IPS-11a (cell line): ENCODE measurements around the gene TMEM18.

Experiments used
- H3K4me3 ChIP-seq: one replicate; pipeline ENCODE4 v1.5.1; 2013; ENCODE audit warnings: low read depth, low read length, control low read depth

TMEM18 gene

DNA sequence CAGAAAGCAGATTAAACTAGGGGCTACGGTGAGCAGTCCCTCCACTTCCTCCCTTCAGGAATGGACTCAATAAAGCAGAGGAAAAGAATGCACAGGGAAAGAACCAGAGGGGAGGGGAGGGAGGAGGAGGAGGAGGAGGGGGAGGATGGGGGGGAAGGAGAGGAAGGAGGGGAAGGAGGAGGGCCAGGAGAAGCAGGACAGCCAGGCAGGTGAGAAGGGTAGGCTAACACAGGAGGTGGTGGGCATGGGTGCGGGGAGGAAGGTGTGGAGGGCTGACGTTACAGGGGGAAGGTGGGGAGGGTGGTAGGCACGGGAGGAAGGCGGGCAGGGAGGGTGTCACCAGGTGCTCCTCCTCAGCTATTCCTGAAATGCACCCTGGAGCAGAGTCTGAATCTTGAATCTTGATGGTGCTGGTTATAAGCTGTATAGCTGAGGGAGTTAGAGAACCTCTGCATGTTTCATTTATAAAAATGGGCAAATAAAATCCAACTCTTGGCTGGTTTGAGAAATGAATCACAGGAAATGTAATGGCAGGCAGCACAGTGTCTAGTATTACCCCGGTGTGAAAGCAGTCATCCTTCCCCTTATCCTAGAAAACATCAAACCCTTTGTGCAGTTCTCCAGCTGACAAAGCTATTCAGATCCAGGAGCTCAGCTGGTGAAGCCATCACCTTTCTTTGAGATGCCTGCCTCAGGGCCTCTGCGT lies 3.4 kb downstream of the TMEM18 start:
- no peak overlapping the region for H3K4me3 ChIP-seq

- no peak overlapping the region for H3K4me3 ChIP-seq
Observed at GRCh38 chr2:673016-673415, 4.2 kb downstream of the TMEM18 start.

DNA sequence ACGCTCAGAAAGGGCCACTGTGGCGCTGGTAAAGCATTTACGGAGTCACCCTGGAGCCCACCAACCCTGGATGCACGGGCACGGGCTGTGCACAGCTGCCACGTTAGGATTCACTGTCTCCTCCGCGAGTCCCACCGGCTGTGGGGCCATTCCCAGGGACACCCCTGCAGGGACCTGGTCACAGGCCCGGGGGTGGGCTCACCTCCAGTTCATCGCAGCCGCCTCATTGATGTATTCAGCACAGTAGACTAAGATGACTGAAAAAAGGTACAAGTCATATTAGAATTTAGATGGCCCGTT lies 4.7 kb downstream of the TMEM18 start:
- H3K4me3 ChIP-seq: no peak overlapping the region

- no peak overlapping the region for H3K4me3 ChIP-seq
Observed at GRCh38 chr2:671787-672605, 5.2 kb downstream of the TMEM18 start.

DNA sequence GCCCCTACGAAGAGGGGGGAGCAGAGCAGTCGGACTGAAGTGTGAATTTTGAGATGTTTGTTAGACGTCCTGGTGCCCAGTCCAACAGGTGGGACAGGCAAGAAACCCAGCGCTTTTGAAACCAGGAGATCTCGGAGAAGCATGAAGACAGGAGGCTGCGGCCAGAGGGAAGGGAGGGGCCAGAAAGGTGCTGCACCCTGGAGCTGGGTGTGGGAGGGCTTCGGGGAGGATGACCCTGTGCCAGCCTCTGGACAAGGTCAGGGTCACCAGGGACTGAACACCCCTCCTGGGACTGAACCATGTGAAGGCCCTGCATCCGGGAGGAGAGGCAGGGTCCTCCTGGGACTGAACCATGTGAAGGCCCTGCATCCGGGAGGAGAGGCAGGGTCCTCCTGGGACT lies 6.1 kb downstream of the TMEM18 start:
- no peak overlapping the region for H3K4me3 ChIP-seq

DNA sequence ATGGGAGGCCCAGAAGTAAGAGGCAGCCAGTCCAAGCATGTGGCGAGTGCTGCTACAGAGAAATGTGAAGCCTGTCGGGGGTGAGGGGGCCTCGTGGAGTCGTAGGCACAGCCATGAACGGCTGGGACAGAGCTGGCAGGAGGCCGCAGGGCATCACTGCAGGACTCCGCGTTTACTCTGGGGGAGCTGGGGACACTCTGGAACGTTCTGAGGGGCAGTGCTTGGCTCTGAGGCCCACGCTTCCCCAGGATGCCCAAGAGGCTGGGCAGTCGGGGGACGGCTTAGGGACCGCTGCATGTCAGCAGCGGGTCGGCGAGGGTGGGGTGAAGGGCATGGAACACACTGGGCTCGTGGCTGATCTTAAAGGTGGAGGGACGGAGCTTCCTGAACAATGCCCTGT lies 6.6 kb downstream of the TMEM18 start:
- no peak overlapping the region for H3K4me3 ChIP-seq

DNA sequence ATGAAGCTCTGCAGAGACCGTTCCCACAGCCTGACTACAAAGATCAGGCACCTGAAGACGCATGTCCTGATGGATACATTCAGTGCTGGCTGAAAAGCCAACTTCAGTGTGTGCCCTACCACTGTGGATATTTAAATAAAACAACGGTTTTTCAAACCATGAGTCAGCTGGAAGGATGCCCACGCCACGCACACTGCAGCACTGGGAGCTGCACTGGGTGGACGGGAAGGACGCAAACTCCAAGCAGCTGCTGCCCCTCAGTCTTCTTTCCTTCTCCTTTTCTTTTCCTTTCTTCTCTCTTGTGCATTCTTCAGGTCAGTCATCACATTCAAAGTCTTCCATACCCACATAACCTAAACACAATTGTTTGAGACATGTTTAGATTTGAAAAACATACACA lies 7.9 kb downstream of the TMEM18 start:
- H3K4me3 ChIP-seq: no peak overlapping the region

- H3K4me3 ChIP-seq: no peak overlapping the region
Observed at GRCh38 chr2:668000-668398, 9.2 kb downstream of the TMEM18 start.

- no peak overlapping the region for H3K4me3 ChIP-seq
Observed at GRCh38 chr2:667332-667999, 9.7 kb downstream of the TMEM18 start.

- no peak overlapping the region for H3K4me3 ChIP-seq
Observed at GRCh38 chr2:666441-666840, 10.8 kb downstream of the TMEM18 start.

DNA sequence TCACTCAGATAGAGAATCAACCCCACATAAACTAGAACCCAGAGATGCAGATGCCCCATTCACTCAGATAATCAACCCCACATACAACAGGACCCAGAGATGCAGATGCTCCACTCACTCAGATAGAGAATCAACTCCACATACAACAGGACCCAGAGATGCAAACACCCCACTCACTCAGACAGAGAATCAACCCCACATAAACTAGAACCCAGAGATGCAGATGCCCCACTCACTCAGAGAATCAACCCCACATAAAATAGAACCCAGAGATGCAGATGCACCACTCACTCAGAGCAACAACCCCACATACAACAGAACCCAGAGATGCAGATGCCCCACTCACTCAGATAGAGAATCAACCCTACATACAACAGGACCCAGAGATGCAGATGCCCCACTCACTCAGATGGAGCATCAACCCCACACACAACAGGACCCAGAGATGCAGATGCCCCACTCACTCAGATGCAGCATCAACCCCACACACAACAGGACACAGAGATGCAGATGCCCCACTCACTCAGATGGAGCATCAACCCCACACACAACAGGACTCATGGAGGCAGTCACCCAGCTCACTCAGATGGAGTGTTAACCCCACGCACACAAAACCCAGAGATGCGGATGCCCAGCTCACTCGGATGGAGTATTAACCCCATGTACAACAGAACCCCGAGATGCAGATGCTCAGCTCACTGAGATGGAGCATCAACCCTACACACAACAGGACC lies 11.7 kb downstream of the TMEM18 start:
- no peak overlapping the region for H3K4me3 ChIP-seq

DNA sequence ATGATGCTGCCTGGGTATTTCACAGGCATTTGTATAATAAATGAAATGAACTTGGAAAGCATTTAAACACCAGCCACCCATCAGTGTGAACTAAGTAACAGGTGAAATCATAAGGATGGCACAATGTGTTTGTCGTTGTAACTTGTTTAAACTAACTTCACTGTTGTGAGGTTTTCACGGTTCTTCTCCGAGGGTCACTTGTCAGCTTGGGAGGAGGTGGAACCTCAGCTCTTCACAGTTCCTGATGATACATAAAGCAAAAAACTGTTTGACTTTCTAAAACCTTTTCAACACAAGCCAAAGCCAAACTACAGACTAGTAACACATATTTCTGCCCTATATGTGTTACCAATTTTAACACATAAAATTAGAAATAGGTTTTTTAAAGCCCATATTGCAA lies 13.1 kb downstream of the TMEM18 start:
- no peak overlapping the region for H3K4me3 ChIP-seq

DNA sequence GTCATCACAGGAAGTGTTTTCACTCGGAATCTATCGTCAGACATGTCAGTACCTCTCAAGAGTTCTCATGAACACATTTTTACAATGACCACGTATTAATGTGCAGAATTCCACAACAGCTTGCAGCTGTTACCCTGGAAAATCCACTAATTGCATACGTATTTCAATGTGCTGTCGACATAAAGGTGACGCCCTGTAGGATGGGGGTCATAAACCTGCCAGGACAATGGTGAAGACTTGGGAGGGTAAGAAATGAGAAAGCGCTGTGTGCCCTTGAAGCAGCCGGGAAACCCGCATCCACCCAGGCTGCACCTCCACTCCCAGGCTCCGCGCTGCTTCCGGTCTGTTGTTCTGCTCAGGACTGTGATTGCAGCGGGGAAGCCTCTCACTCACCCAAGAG lies 14.0 kb downstream of the TMEM18 start:
- H3K4me3 ChIP-seq: no peak overlapping the region

- H3K4me3 ChIP-seq: no peak overlapping the region
Observed at GRCh38 chr2:661360-661635, 15.9 kb downstream of the TMEM18 start.

DNA sequence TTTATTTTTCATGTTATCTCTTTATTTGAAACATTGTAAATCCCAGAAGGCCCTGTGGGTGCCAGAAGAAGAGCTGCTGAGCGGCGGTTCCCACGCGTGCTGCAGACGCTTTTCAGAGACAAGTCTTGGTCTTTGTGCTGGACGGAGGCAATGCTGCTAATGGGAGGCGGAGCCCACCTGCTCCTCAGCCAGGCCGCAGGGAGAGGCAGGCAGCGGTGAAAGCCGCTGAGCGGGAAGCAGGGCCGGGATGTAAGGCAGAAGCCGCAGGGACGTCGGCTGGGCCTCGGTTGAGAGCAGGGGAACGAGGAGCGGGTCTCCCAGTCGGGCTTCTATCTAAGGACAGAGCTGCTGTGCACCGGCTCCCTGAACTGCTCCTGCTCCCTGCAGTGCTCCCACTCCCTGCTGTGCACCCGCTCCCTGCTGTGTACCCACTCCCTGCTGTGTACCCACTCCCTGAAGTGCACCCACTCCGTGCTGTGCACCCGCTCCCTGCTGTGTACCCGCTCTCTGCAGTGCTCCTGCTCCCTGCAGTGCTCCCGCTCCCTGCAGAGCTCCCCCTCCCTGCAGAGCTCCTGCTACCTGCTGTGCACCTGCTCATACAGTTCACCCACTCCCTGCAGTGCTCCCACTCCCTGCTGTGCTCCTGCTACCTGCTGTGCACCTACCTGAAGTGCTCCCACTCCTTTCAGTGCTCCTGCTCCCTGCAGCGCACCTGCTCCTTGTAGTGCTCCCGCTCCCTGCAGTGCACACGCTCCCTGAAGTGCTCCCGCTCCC lies 16.4 kb downstream of the TMEM18 start:
- H3K4me3 ChIP-seq: no peak overlapping the region

DNA sequence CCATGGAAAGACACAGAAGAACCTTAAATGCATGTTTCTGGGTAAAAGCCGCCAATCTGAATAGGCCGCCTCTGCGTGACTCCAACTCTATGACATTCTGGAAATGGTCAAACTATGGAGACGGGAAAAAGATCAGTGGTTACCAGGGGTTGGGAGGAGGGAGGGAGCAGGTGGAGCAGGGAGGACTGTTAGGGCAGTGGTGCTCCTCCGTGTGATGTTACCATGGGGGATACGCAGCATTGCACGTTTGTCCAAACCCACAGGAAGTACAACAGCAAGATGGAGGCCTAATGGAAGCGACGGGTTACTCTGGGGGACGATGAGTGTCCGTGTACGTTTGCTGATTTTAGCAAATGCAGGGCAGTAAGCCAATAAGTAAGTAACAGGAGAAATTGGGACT lies 17.2 kb downstream of the TMEM18 start:
- H3K4me3 ChIP-seq: no peak overlapping the region

DNA sequence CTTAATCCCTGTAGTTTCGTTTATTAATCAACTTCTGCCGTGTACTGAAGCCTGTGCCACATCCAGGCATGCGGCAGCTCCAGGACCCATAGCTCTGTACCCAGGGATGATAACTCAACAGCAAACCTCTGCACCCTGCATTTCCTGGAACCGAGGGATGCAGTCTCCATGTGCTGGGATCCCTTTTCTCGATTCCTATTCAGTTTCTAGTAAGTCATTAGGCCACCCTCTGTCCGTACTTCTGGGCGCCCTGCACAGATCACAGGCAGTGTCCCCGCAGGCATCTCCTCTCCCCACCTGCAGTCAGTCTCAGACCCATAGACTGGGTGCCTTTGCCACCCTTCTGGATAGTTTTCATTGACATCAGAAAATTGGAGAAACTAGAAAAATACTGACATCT lies 18.8 kb downstream of the TMEM18 start:
- H3K4me3 ChIP-seq: no peak overlapping the region

DNA sequence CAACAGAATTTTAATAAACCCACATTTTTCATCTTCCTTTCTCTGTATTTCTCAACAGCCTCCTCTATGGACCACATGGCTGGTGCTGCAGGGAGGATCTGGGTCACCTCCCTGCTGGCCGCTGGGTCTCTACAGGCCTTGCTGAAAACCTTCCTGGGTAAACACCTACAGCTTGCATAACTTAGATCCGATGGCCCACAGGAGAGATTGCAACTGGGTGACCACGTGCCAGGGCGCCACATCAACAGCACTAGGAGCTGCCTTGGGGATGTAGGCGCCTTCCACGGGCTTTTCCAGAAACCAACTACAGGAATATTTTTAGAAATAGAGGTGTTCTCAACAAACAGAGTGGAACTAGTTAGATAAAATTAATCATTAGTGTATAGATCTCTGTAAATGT lies 19.4 kb downstream of the TMEM18 start:
- H3K4me3 ChIP-seq: no peak overlapping the region

DNA sequence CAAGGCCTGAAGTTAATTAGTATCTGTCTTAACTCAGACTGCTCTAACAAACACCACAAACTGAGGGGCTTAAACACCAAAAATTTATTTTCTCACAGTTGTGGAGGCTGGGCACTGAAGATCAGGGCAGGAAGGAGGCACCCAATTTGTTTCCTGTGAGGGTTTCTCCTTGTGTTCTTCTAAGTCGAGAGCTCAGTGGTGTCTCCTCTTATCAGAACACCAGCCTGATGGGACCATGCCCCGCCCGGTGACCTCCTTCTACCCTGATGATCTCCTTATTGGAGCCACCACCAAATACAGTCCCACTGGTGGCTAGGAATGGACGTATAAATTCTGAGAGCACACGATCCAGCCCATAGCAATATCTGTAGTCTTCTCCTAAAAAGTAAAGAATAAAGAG lies 20.5 kb downstream of the TMEM18 start:
- no peak overlapping the region for H3K4me3 ChIP-seq

- no peak overlapping the region for H3K4me3 ChIP-seq
Observed at GRCh38 chr2:655626-656025, 21.6 kb downstream of the TMEM18 start.

GRCh38 chr2:654896-655295 lies 22.3 kb downstream of the TMEM18 start:
- no peak overlapping the region for H3K4me3 ChIP-seq
